Thyroid gland (tissue), 4 donors: ENCODE measurements around the gene MED29.

Experiments
- CTCF ChIP-seq, 6 experiments: fragments of 200-600 bp in 3 of 6; fragments of 450-650 bp in 3 of 6; sonication (generic) in 3 of 6; IDR thresholded peaks; one replicate each; pipeline ENCODE4 v1.5.1; 2016 to 2019; ENCODE audit warnings: antibody characterized with exemption in 6 of 6, mild to moderate bottlenecking in 2 of 6, inconsistent platforms in 1 of 6, moderate library complexity in 1 of 6
- POLR2A ChIP-seq, 2 donors: fragments of 450-650 bp; IDR thresholded peaks; one replicate each; pipeline ENCODE4 v1.6.1; 2017; ENCODE audit warnings: antibody characterized with exemption in 2 of 2, mild to moderate bottlenecking in 2 of 2, moderate library complexity in 1 of 2

- no peak for TF ChIP-seq POLR2A (IDR thresholded peaks at IDR 0.05)
- no peak for TF ChIP-seq CTCF (IDR thresholded peaks at IDR 0.05)
Measured at GRCh38 chr19:39412867-39413271, 21.7 kb downstream of the MED29 start.
